Lower lobe of right lung (tissue), 2 donors: ENCODE results near the gene OR10T2. TPM values are rescaled to one million over a fixed set of nuclear protein-coding genes. Genes with fewer than 3 reads are reported as not detected.
A peak's percentile ranks its signal among the peaks of the same experiment; 100 is the strongest.
"Not testable (repeated sequence)": the region's sequence is repeated elsewhere in the genome, so short reads cannot be mapped to it uniquely, and the experiment has no call there.

Source experiments
- ATAC-seq, 2 donors: fragments of 200-7000 bp; cut with Tn5 transposase; one replicate each; pipeline ENCODE4 v1.9.1; 2020 to 2022; ENCODE audit warnings: mild to moderate bottlenecking in 2 of 2, moderate library complexity in 2 of 2
- DNase-seq: peaks from one replicate; pipeline ENCODE4 v3.0.0-alpha.2; 2020
- H3K27ac ChIP-seq: fragments of 200-600 bp; one replicate; pipeline ENCODE4 v1.8.0; 2022
- H3K27me3 ChIP-seq: fragments of 200-600 bp; one replicate; pipeline ENCODE4 v1.8.0; 2022; ENCODE audit warnings: low read depth
- H3K36me3 ChIP-seq: fragments of 200-600 bp; one replicate; pipeline ENCODE4 v1.8.0; 2022; ENCODE audit warnings: mild to moderate bottlenecking
- H3K4me1 ChIP-seq: fragments of 200-600 bp; one replicate; pipeline ENCODE4 v1.8.0; 2022
- H3K4me3 ChIP-seq: fragments of 200-600 bp; one replicate; pipeline ENCODE4 v1.8.0; 2022; ENCODE audit warnings: mild to moderate bottlenecking
- H3K9me3 ChIP-seq: fragments of 200-600 bp; one replicate; pipeline ENCODE4 v1.8.0; 2022
- CTCF ChIP-seq: fragments of 200-600 bp; IDR thresholded peaks from one replicate; pipeline ENCODE4 v1.8.0; 2022; ENCODE audit warnings: antibody characterized with exemption, mild to moderate bottlenecking
- intact Hi-C: fragments of 100-400 bp; cut with DNase I; formaldehyde crosslinking; loops from one replicate; pipeline ENCODE4 v1.11.0; 2022
- total RNA-seq: library from RNA; stranded (reverse); fragmentation: NEBNext Ultra II Directional; extraction: Animal tissue kit (Norgen Biotek cat#: 25700); gene quantifications from one replicate; pipeline ENCODE4 v1.2.1, GENCODE V29; 2021
- donor health status: DM: no; HTN: yes; CAD: no; lungs with severe emphysema.

Gene OR10T2
- total RNA-seq, 1 donor from 2014 or later: not detected

GRCh38 chr1:158356616-158357015, 42.6 kb downstream of the OR10T2 start:
- H3K4me3 ChIP-seq: no peak overlapping the region
- no peaks in the 10 kb centered on the region for H3K9me3 ChIP-seq
- TF ChIP-seq CTCF: no peak
- no peaks in the 10 kb centered on the region for H3K36me3 ChIP-seq
- H3K27ac ChIP-seq: no peak overlapping the region
- no peak for DNase-seq
- no peak for ATAC-seq
- H3K27me3 ChIP-seq: no peaks in the 10 kb centered on the region
- intact Hi-C loops: no loop called here
- H3K4me1 ChIP-seq: no peaks in the 10 kb centered on the region

- DNase-seq (no peak), ATAC-seq (no peak)
- intact Hi-C loops: no loop called here
These were observed 43.4 kb downstream of the OR10T2 start for GRCh38 chr1:158355773-158356285.

GRCh38 chr1:158354255-158354654, 45.0 kb downstream of the OR10T2 start:
- TF ChIP-seq CTCF: no peak
- Histone ChIP-seq H3K36me3 (no peaks in the 10 kb centered on the region), H3K27ac (no peak overlapping the region), H3K9me3 (no peaks in the 10 kb centered on the region), H3K4me1 (no peaks in the 10 kb centered on the region), H3K27me3 (no peaks in the 10 kb centered on the region), H3K4me3 (no peak overlapping the region)
- no peak for DNase-seq
- intact Hi-C loops: no loop called here
- peak in 1 of 2 donors; percentile 67 for ATAC-seq

More at GRCh38 chr1:158355773-158356285, 43.4 kb downstream of the OR10T2 start:
- Histone ChIP-seq H3K27ac (no peak overlapping the region), H3K9me3 (no peaks in the 10 kb centered on the region), H3K36me3 (no peaks in the 10 kb centered on the region), H3K27me3 (no peaks in the 10 kb centered on the region), H3K4me1 (no peaks in the 10 kb centered on the region), H3K4me3 (no peak overlapping the region)
- no peak for TF ChIP-seq CTCF

- H3K9me3 ChIP-seq: no peaks in the 10 kb centered on the region
- DNase-seq (no peak), ATAC-seq (peak; percentile 31 to 66)
- H3K27me3 ChIP-seq: no peaks in the 10 kb centered on the region
- intact Hi-C loops: no loop called here
- H3K27ac ChIP-seq: no peak within 1 kb of the TSS
- H3K4me1 ChIP-seq: no peaks in the 10 kb centered on the region
- TF ChIP-seq CTCF: no peak
- no peaks in the 10 kb centered on the region for H3K36me3 ChIP-seq
- H3K4me3 ChIP-seq: no peak within 1 kb of the TSS
These were observed 45.8 kb downstream of the OR10T2 start, which contains the start of gene CD1E for GRCh38 chr1:158353303-158354075. Gene CD1E (plus strand): TSS chr1:158353894. CDS start chr1:158353989, 95 bp downstream.

GRCh38 chr1:158348946-158349345, 50.3 kb downstream of the OR10T2 start:
- intact Hi-C loops, H3K4me1 ChIP-seq, H3K9me3 ChIP-seq, H3K36me3 ChIP-seq, ATAC-seq, H3K4me3 ChIP-seq, DNase-seq, H3K27ac ChIP-seq, H3K27me3 ChIP-seq: not testable (repeated sequence)

Other genes starting within 250 kb of the OR10T2 start
- gene CD1D, start 218.6 kb downstream of the OR10T2 start, total RNA-seq: 4.6 TPM
- 2.3 TPM for gene CD1A, start 145.0 kb downstream of the OR10T2 start, total RNA-seq
- gene CD1C, start 109.5 kb downstream of the OR10T2 start, total RNA-seq: 3.0 TPM
- gene CD1B, start 67.9 kb downstream of the OR10T2 start, total RNA-seq: not detected
- gene CD1E, start 45.6 kb downstream of the OR10T2 start, total RNA-seq: 2.6 TPM
- gene OR10K2, start 26.8 kb upstream of the OR10T2 start, total RNA-seq: not detected
- gene OR10K1, start 62.4 kb upstream of the OR10T2 start, total RNA-seq: not detected
- gene OR10R2, start 72.8 kb upstream of the OR10T2 start, total RNA-seq: not detected
- not detected for gene OR6Y1, start 154.9 kb upstream of the OR10T2 start, total RNA-seq
- gene OR6P1, start 171.1 kb upstream of the OR10T2 start, total RNA-seq: not detected
- gene OR10X1, start 180.4 kb upstream of the OR10T2 start, total RNA-seq: not detected
- not detected for gene OR10Z1, start 205.8 kb upstream of the OR10T2 start, total RNA-seq